SK-N-SH treated with all-trans-retinoic acid at 6 μM for 48 hours (cell line): ENCODE data around the gene AHSG.

Experiments
- ATAC-seq: fragments of 200-7000 bp; cut with Tn5 transposase; 3 replicates; pipeline ENCODE4 v1.9.1; 2020; ENCODE audit warnings: mild to moderate bottlenecking, moderate library complexity
- BACH2 ChIP-seq: fragments of 250-450 bp; sonication (Bioruptor Pico); IDR thresholded peaks from 2 replicates; pipeline ENCODE4 v1.9.0; 2021; ENCODE audit warnings: mild to moderate bottlenecking, borderline replicate concordance
- CSDC2 ChIP-seq: fragments of 250-450 bp; sonication (Bioruptor Pico); IDR thresholded peaks from 2 replicates; pipeline ENCODE4 v1.5.0; 2020; ENCODE audit warnings: mild to moderate bottlenecking, moderate library complexity
- GLIS3 ChIP-seq: fragments of 250-450 bp; sonication (Bioruptor Pico); IDR thresholded peaks from 2 replicates; pipeline ENCODE4 v1.5.0; 2020; ENCODE audit warnings: mild to moderate bottlenecking, moderate library complexity
- ISL1 ChIP-seq: fragments of 250-450 bp; sonication (Bioruptor Pico); IDR thresholded peaks from 2 replicates; pipeline ENCODE4 v2.1.2; 2022; ENCODE audit warnings: mild to moderate bottlenecking, moderate library complexity
- OSR1 ChIP-seq: fragments of 250-450 bp; sonication (Bioruptor Pico); IDR thresholded peaks from 2 replicates; pipeline ENCODE4 v1.8.0; 2022; ENCODE audit warnings: moderate library complexity, mild to moderate bottlenecking, inconsistent platforms
- PPARA ChIP-seq: fragments of 250-450 bp; sonication (Bioruptor Pico); IDR thresholded peaks from 2 replicates; pipeline ENCODE4 v1.5.0; 2020; ENCODE audit warnings: mild to moderate bottlenecking, borderline replicate concordance
- RARB ChIP-seq: fragments of 250-450 bp; sonication (Bioruptor Pico); IDR thresholded peaks from 2 replicates; pipeline ENCODE4 v1.8.0; 2021; ENCODE audit warnings: mild to moderate bottlenecking, moderate library complexity
- TCF4 ChIP-seq: fragments of 250-450 bp; sonication (Bioruptor Pico); IDR thresholded peaks from 2 replicates; pipeline ENCODE4 v1.8.0; 2021; ENCODE audit warnings: mild to moderate bottlenecking, moderate library complexity, borderline replicate concordance
- TOX ChIP-seq: fragments of 250-450 bp; sonication (Bioruptor Pico); IDR thresholded peaks from 2 replicates; pipeline ENCODE4 v1.8.0; 2021; ENCODE audit warnings: mild to moderate bottlenecking, moderate library complexity, borderline replicate concordance
- ZC3H10 ChIP-seq: fragments of 250-450 bp; sonication (Bioruptor Pico); IDR thresholded peaks from 2 replicates; pipeline ENCODE4 v1.5.1; 2021; ENCODE audit warnings: mild to moderate bottlenecking, moderate library complexity
- ZNF565 ChIP-seq: fragments of 450-650 bp; formaldehyde crosslinking; conservative IDR thresholded peaks from 2 replicates; pipeline ENCODE4 v1.5.0; 2020; ENCODE audit warnings: low read depth, mild to moderate bottlenecking, moderate library complexity
- ZNF8 ChIP-seq: fragments of 450-650 bp; formaldehyde crosslinking; IDR thresholded peaks from 2 replicates; pipeline ENCODE4 v1.5.0; 2020; ENCODE audit warnings: mild to moderate bottlenecking, moderate library complexity
- TF ChIP-seq, protein P1 (sequence below): fragments of 250-450 bp; sonication (Bioruptor Pico); IDR thresholded peaks from 2 replicates; pipeline ENCODE4 v1.8.0; 2021; ENCODE audit warnings: low read depth, mild to moderate bottlenecking, moderate library complexity, borderline replicate concordance
- TF ChIP-seq, protein P2 (sequence below): fragments of 250-450 bp; sonication (Bioruptor Pico); IDR thresholded peaks from 2 replicates; pipeline ENCODE4 v1.8.0; 2020; ENCODE audit warnings: mild to moderate bottlenecking, moderate library complexity, borderline replicate concordance
- TF ChIP-seq, protein P3 (sequence below): fragments of 250-450 bp; sonication (Bioruptor Pico); IDR thresholded peaks from 2 replicates; pipeline ENCODE4 v1.5.0; 2020; ENCODE audit warnings: mild to moderate bottlenecking, moderate library complexity
- TF ChIP-seq, protein P4 (sequence below): fragments of 250-450 bp; sonication (Bioruptor Pico); IDR thresholded peaks from 2 replicates; pipeline ENCODE4 v1.5.1; 2020; ENCODE audit warnings: low read depth, mild to moderate bottlenecking, moderate library complexity
- TF ChIP-seq, protein P5 (sequence below): fragments of 250-450 bp; sonication (Bioruptor Pico); IDR thresholded peaks from 2 replicates; pipeline ENCODE4 v1.5.1; 2021; ENCODE audit warnings: mild to moderate bottlenecking, moderate library complexity

Gene AHSG, protein sequence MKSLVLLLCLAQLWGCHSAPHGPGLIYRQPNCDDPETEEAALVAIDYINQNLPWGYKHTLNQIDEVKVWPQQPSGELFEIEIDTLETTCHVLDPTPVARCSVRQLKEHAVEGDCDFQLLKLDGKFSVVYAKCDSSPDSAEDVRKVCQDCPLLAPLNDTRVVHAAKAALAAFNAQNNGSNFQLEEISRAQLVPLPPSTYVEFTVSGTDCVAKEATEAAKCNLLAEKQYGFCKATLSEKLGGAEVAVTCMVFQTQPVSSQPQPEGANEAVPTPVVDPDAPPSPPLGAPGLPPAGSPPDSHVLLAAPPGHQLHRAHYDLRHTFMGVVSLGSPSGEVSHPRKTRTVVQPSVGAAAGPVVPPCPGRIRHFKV

DNA sequence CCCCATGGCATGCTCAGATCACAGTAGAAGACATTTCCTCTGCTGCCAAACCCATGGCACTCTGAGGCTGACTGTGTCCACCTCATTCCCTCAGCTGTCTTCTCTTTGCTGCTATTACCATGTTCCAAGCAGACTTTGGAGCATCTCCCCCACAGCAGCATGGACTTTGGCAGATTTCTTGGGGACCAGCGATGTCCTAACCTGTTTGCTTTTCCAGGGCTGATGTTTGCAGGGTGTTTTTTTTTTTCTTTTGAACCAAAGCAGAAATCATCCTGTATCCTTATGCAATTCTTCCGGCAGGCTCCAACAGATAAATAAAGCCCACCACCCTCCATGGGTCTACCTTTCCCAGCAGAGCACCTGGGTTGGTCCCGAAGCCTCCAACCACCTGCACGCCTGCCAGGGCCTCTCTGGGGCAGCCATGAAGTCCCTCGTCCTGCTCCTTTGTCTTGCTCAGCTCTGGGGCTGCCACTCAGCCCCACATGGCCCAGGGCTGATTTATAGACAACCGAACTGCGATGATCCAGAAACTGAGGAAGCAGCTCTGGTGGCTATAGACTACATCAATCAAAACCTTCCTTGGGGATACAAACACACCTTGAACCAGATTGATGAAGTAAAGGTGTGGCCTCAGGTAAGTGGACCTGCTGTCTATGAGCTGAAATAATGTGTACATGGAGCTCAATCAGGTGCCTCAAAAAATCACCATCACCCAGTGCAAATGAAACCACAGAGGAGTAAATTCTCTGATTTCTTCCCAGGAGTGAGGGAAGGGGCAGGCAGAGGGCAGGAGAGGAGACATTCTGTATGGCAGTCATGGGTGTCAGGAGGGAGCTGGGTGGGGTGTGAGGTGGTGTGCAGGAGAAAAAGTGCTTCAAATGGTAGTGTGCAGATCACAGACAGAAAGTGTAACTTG is at the start of gene AHSG:
Gene AHSG (plus strand): TSS at position 340 of the 916 bp plus-strand sequence. CDS start 82 bp downstream, at position 422.
- ATAC-seq = no peak
- no peak for TF ChIP-seq ZNF565 (CRISPR knock-in tag)
- no peak for TF ChIP-seq CSDC2 (CRISPR knock-in tag)
- no peak for TF ChIP-seq PPARA (CRISPR knock-in tag)
- no peak for TF ChIP-seq BACH2 (CRISPR knock-in tag)
- TF ChIP-seq GLIS3 (CRISPR knock-in tag) = no peak
- TF ChIP-seq, protein P1, sequence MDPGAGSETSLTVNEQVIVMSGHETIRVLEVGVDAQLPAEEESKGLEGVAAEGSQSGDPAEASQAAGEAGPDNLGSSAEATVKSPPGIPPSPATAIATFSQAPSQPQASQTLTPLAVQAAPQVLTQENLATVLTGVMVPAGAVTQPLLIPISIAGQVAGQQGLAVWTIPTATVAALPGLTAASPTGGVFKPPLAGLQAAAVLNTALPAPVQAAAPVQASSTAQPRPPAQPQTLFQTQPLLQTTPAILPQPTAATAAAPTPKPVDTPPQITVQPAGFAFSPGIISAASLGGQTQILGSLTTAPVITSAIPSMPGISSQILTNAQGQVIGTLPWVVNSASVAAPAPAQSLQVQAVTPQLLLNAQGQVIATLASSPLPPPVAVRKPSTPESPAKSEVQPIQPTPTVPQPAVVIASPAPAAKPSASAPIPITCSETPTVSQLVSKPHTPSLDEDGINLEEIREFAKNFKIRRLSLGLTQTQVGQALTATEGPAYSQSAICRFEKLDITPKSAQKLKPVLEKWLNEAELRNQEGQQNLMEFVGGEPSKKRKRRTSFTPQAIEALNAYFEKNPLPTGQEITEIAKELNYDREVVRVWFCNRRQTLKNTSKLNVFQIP (CRISPR knock-in tag) = no peak
- TF ChIP-seq ISL1 = no peak
- no peak for TF ChIP-seq ZC3H10 (CRISPR knock-in tag)
- TF ChIP-seq TOX (CRISPR knock-in tag) = no peak
- TF ChIP-seq, protein P2, sequence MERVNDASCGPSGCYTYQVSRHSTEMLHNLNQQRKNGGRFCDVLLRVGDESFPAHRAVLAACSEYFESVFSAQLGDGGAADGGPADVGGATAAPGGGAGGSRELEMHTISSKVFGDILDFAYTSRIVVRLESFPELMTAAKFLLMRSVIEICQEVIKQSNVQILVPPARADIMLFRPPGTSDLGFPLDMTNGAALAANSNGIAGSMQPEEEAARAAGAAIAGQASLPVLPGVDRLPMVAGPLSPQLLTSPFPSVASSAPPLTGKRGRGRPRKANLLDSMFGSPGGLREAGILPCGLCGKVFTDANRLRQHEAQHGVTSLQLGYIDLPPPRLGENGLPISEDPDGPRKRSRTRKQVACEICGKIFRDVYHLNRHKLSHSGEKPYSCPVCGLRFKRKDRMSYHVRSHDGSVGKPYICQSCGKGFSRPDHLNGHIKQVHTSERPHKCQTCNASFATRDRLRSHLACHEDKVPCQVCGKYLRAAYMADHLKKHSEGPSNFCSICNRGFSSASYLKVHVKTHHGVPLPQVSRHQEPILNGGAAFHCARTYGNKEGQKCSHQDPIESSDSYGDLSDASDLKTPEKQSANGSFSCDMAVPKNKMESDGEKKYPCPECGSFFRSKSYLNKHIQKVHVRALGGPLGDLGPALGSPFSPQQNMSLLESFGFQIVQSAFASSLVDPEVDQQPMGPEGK (CRISPR knock-in tag) = no peak
- TF ChIP-seq, protein P3, sequence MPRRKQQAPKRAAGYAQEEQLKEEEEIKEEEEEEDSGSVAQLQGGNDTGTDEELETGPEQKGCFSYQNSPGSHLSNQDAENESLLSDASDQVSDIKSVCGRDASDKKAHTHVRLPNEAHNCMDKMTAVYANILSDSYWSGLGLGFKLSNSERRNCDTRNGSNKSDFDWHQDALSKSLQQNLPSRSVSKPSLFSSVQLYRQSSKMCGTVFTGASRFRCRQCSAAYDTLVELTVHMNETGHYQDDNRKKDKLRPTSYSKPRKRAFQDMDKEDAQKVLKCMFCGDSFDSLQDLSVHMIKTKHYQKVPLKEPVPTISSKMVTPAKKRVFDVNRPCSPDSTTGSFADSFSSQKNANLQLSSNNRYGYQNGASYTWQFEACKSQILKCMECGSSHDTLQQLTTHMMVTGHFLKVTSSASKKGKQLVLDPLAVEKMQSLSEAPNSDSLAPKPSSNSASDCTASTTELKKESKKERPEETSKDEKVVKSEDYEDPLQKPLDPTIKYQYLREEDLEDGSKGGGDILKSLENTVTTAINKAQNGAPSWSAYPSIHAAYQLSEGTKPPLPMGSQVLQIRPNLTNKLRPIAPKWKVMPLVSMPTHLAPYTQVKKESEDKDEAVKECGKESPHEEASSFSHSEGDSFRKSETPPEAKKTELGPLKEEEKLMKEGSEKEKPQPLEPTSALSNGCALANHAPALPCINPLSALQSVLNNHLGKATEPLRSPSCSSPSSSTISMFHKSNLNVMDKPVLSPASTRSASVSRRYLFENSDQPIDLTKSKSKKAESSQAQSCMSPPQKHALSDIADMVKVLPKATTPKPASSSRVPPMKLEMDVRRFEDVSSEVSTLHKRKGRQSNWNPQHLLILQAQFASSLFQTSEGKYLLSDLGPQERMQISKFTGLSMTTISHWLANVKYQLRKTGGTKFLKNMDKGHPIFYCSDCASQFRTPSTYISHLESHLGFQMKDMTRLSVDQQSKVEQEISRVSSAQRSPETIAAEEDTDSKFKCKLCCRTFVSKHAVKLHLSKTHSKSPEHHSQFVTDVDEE = no peak
- TF ChIP-seq, protein P4, sequence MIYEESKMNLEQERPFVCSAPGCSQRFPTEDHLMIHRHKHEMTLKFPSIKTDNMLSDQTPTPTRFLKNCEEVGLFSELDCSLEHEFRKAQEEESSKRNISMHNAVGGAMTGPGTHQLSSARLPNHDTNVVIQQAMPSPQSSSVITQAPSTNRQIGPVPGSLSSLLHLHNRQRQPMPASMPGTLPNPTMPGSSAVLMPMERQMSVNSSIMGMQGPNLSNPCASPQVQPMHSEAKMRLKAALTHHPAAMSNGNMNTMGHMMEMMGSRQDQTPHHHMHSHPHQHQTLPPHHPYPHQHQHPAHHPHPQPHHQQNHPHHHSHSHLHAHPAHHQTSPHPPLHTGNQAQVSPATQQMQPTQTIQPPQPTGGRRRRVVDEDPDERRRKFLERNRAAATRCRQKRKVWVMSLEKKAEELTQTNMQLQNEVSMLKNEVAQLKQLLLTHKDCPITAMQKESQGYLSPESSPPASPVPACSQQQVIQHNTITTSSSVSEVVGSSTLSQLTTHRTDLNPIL (CRISPR knock-in tag) = no peak
- TF ChIP-seq RARB (CRISPR knock-in tag) = no peak
- TF ChIP-seq ZNF8 (CRISPR knock-in tag) = no peak

DNA sequence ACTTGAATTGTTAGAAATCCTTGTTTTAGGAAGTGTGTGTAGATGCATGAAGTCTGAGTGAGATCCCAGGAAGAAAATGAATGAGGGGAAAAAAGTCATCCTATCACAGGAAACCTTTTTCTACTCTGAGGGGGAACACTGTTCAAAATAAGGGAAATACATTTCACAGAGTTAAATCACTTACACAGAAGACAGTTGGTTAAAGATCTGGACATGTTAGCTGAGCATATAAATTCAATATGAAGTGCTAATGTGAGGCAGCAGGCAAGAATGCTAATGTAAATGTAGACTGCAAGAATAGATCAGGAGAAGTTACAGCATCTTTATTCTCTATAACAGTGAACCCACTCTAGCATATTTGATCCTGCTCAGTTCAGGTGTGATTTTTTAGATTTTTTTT is 48.3 kb upstream of the AHSG start:
- no peak for ATAC-seq
- TF ChIP-seq ZNF565 (CRISPR knock-in tag) = no peak
- TF ChIP-seq OSR1 = no peak
- TF ChIP-seq, protein P5, sequence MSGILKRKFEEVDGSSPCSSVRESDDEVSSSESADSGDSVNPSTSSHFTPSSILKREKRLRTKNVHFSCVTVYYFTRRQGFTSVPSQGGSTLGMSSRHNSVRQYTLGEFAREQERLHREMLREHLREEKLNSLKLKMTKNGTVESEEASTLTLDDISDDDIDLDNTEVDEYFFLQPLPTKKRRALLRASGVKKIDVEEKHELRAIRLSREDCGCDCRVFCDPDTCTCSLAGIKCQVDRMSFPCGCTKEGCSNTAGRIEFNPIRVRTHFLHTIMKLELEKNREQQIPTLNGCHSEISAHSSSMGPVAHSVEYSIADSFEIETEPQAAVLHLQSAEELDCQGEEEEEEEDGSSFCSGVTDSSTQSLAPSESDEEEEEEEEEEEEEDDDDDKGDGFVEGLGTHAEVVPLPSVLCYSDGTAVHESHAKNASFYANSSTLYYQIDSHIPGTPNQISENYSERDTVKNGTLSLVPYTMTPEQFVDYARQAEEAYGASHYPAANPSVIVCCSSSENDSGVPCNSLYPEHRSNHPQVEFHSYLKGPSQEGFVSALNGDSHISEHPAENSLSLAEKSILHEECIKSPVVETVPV (CRISPR knock-in tag) = no peak
- no peak for TF ChIP-seq ZNF8 (CRISPR knock-in tag)

DNA sequence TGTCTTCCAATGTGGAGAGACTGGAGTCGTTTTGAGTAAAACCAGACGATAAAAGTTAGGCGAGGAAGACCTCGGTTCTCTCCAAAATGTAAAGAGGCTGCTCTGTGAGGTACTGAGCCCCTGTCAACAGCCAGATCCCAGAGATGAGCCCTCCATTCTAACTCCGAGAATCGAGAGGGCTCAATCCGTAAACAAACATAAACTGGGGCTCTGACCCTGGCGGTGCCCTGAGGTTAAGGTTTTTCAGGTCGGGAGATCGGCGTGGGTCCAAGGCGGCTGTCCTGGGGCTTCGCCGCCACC is 46.1 kb upstream of the AHSG start:
- ATAC-seq = peak; percentile 7
- TF ChIP-seq TCF4 (CRISPR knock-in tag) (no peak), BACH2 (CRISPR knock-in tag) (no peak), CSDC2 (CRISPR knock-in tag) (no peak), TOX (CRISPR knock-in tag) (no peak), ZNF8 (CRISPR knock-in tag) (no peak), PPARA (CRISPR knock-in tag) (no peak), GLIS3 (CRISPR knock-in tag) (no peak)
- TF ChIP-seq, protein P1 (CRISPR knock-in tag) = no peak
- TF ChIP-seq, protein P5 (CRISPR knock-in tag) = no peak
